ENCODE data around the gene EDN2. TPM values are rescaled to one million over a fixed set of nuclear protein-coding genes. Genes with fewer than 3 reads are reported as not detected.

The EDN2 gene
- total RNA-seq, 1 donor from 2014 or later = 9.3 TPM

DNA sequence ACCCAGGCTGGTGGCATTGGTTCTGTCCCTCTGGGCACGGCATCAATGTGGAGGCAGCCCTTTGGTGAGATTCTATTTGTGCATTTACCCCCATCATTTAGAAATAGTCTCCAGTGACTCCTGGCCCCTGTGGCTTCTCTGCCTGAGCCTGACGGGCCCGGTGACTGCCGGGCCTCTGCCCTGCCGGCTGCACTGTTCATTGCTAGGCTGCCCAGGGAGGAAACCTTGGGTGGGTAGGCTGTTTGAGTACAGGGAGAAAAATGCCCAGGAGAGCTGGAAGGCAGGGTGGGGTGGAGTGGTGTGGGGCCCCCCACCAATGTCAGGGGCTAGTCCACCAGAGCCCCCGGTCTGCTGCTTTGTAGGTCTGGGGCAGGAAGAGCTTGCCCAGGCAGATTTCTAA is 23.4 kb upstream of the EDN2 start:
- H3K4me3 ChIP-seq = no peak overlapping the region
- H3K27me3 ChIP-seq = no peaks in the 10 kb centered on the region
- DNase-seq (ENCODE audit: extremely low spot score in 2 of 2) = no peak
- no peak overlapping the region for H3K27ac ChIP-seq
- no peaks in the 10 kb centered on the region for H3K9me3 ChIP-seq
- no peaks in the 10 kb centered on the region for H3K36me3 ChIP-seq
- intact Hi-C loops (cut with DNase I) = no loop called here
- no peak for TF ChIP-seq POLR2A (IDR thresholded peaks at IDR 0.05)
- TF ChIP-seq POLR2AphosphoS5 (IDR thresholded peaks at IDR 0.05; ENCODE audit: insufficient read depth in 1 of 2, low read depth in 1 of 2) = no peak
- TF ChIP-seq CTCF (IDR thresholded peaks at IDR 0.05) = no peak
- no peaks in the 10 kb centered on the region for H3K4me1 ChIP-seq

- H3K27ac ChIP-seq = no peak overlapping the region
- no peak overlapping the region for H3K4me3 ChIP-seq
- intact Hi-C loops (cut with DNase I) = no loop called here
- no peaks in the 10 kb centered on the region for H3K9me3 ChIP-seq
- H3K36me3 ChIP-seq = no peaks in the 10 kb centered on the region
- no peaks in the 10 kb centered on the region for H3K4me1 ChIP-seq
- TF ChIP-seq POLR2A (IDR thresholded peaks at IDR 0.05) (no peak), POLR2AphosphoS5 (IDR thresholded peaks at IDR 0.05; ENCODE audit: insufficient read depth in 1 of 2, low read depth in 1 of 2) (no peak), CTCF (IDR thresholded peaks at IDR 0.05) (no peak)
- no peak for DNase-seq (ENCODE audit: extremely low spot score in 2 of 2)
- H3K27me3 ChIP-seq = no peaks in the 10 kb centered on the region
Measured at GRCh38 chr1:41507110-41507720, 22.7 kb upstream of the EDN2 start.

DNA sequence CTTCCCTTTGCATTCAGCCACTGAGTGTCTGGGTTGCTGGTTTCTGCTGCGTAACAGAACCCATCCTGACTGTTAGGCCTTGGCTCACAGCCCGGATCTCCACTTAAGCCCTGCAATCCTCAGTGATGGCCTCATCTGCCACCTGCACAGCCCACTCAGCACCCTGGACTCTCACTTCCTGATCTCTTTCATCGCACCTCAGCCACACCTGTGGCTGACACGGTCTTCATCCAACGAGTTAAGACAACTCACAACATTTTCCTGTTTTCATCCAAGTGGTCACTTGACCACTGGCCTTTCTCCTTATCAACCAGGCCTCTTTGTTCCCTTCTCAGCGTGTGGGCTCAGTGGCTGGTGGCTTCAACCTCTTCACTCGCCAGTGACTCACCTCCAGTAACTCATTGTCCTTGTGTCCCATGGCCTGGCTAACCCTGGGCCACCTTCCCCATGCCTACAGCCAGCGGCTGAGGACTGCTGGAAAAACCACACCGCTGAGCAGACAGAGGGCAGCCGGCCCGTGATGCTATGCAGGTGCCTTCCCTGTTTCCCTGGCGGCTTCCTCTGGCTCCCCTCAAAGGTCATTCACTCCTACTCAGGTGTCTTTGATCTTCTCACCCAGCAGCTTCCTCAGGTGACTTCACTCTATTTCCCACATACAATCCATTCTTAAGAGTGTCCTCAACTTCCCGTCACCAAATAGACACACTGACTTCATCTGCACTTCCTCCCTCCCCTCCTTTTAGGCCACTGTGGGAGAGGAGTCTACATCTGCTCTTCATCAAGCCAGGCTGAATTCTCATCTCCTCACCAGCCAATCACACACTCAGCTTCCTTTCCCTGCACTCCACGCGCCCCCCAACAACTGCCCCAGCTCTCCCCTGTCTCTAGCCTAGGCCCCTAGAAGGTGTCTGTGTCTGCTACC is 19.9 kb upstream of the EDN2 start:
- Histone ChIP-seq H3K36me3 (no peaks in the 10 kb centered on the region), H3K4me1 (peaks cover 19% of the 10 kb centered on the region), H3K9me3 (no peaks in the 10 kb centered on the region), H3K4me3 (no peak overlapping the region), H3K27ac (no peak overlapping the region), H3K27me3 (no peaks in the 10 kb centered on the region)
- intact Hi-C loops (cut with DNase I) = no loop called here
- TF ChIP-seq POLR2A (IDR thresholded peaks at IDR 0.05) = no peak
- no peak for TF ChIP-seq POLR2AphosphoS5 (IDR thresholded peaks at IDR 0.05; ENCODE audit: insufficient read depth in 1 of 2, low read depth in 1 of 2)
- TF ChIP-seq CTCF (IDR thresholded peaks at IDR 0.05) = no peak
- DNase-seq (ENCODE audit: extremely low spot score in 2 of 2) = no peak

- no peak overlapping the region for H3K27ac ChIP-seq
- no peak for TF ChIP-seq CTCF (IDR thresholded peaks at IDR 0.05)
- intact Hi-C loops (cut with DNase I) = no loop called here
- DNase-seq (ENCODE audit: extremely low spot score in 2 of 2) = no peak
- H3K27me3 ChIP-seq = no peaks in the 10 kb centered on the region
- no peak overlapping the region for H3K4me3 ChIP-seq
- peaks cover 26% of the 10 kb centered on the region for H3K4me1 ChIP-seq
- no peaks in the 10 kb centered on the region for H3K9me3 ChIP-seq
- H3K36me3 ChIP-seq = no peaks in the 10 kb centered on the region
Measured at GRCh38 chr1:41503538-41504113, 19.1 kb upstream of the EDN2 start.

DNA sequence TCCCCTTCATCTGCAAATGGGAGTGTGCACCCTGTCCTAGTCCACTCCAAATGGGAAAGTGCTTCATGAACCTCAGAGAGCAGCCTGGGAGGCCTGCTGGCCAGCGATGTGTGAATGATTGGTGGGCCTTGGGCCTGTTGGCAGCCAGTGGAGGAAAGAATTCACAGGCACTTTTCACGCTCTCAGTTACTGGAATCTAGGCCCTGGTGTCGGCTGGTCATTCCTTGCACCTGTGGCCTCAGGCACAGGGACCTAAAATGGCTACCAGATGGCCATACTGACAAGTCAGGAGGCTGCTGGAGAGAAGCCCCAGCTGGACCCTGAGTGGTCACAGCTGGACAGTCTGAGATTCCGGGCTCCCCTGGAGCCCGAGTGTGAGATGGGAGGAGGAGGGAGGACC is 18.4 kb upstream of the EDN2 start:
- peaks cover 33% of the 10 kb centered on the region for H3K4me1 ChIP-seq
- no peaks in the 10 kb centered on the region for H3K9me3 ChIP-seq
- no peak overlapping the region for H3K27ac ChIP-seq
- no peak overlapping the region for H3K4me3 ChIP-seq
- DNase-seq (ENCODE audit: extremely low spot score in 2 of 2) = no peak
- intact Hi-C loops (cut with DNase I) = no loop called here
- no peaks in the 10 kb centered on the region for H3K36me3 ChIP-seq
- TF ChIP-seq POLR2AphosphoS5 (IDR thresholded peaks at IDR 0.05; ENCODE audit: insufficient read depth in 1 of 2, low read depth in 1 of 2) = no peak
- no peak for TF ChIP-seq POLR2A (IDR thresholded peaks at IDR 0.05)
- TF ChIP-seq CTCF (IDR thresholded peaks at IDR 0.05) = no peak
- no peaks in the 10 kb centered on the region for H3K27me3 ChIP-seq
